SK-N-SH (cell line): ENCODE data around the gene RBP3. TPM values are rescaled to one million over a fixed set of nuclear protein-coding genes. Genes with fewer than 3 reads are reported as not detected.

Experiments
- CTCF ChIA-PET: fragments of 300-600, 350-600 bp; formaldehyde crosslinking; extraction: SDS; loops from one replicate; lab custom pipeline; 2021; lab: Yijun Ruan, JAX
- POLR2A ChIA-PET: fragments of 350-600 bp; sonication (Branson Sonifier 250); formaldehyde crosslinking; extraction: SDS; loops from one replicate; lab custom pipeline; 2020; ENCODE audit warnings: antibody characterized with exemption, inconsistent platforms; lab: Yijun Ruan, JAX
- DNase-seq: peaks from one replicate; pipeline ENCODE4 v3.0.0; 2012
- H2AFZ ChIP-seq: fragments of 200-600 bp; sonication (generic); 2 replicates; pipeline ENCODE4 v1.8.1; 2016; ENCODE audit warnings: antibody characterized with exemption, mild to moderate bottlenecking, low read depth
- H3F3A ChIP-seq: fragments of 200-600 bp; sonication (generic); replicated peaks from 2 replicates; pipeline ENCODE3; 2016; ENCODE audit warnings: antibody characterized with exemption, mild to moderate bottlenecking; ENCODE audit not compliant: insufficient read depth
- H3K27ac ChIP-seq, 2 experiments: fragments of 200-500 bp in 1 of 2; fragments of 200-600 bp in 1 of 2; sonication (Bioruptor generic) in 1 of 2; sonication (generic), shearing (Covaris generic) in 1 of 2; 2 replicates each; pipeline versions ENCODE4 v1.5.1 to v1.6.1; 2014 to 2016; ENCODE audit warnings: low read depth in 2 of 2, inconsistent platforms in 1 of 2, low read length in 1 of 2, mild to moderate bottlenecking in 1 of 2, mixed read lengths in 1 of 2
- H3K27me3 ChIP-seq: fragments of 200-600 bp; sonication (generic), shearing (Covaris generic); 2 replicates; pipeline ENCODE4 v1.6.1; 2016; ENCODE audit warnings: mixed run types; ENCODE audit not compliant: insufficient read depth
- H3K36me3 ChIP-seq, 2 experiments: fragments of 200-500 bp in 1 of 2; fragments of 200-600 bp in 1 of 2; sonication (Bioruptor generic) in 1 of 2; sonication (generic) in 1 of 2; replicated peaks in 1 of 2; 2 replicates each; pipeline versions ENCODE3 to v1.5.1; 2014 to 2016; ENCODE audit warnings: low read length in 1 of 2, mild to moderate bottlenecking in 1 of 2; ENCODE audit not compliant: insufficient read depth in 2 of 2, control insufficient read depth in 1 of 2
- H3K4me1 ChIP-seq, 2 experiments: fragments of 200-500 bp in 1 of 2; fragments of 200-600 bp in 1 of 2; sonication (Bioruptor generic) in 1 of 2; sonication (generic), shearing (Covaris generic) in 1 of 2; 2 replicates each; pipeline versions ENCODE4 v1.5.1 to v1.6.1; 2014 to 2016; ENCODE audit warnings: low read depth in 1 of 2, low read length in 1 of 2, mixed run types in 1 of 2; ENCODE audit not compliant: insufficient read depth in 2 of 2, control insufficient read depth in 1 of 2
- H3K4me2 ChIP-seq: fragments of 200-600 bp; sonication (generic), shearing (Covaris generic); 2 replicates; pipeline ENCODE4 v1.6.1; 2017; ENCODE audit warnings: mixed run types
- H3K4me3 ChIP-seq, 2 experiments: fragments of 200-500 bp in 1 of 2; fragments of 200-600 bp in 1 of 2; sonication (Bioruptor generic) in 1 of 2; sonication (generic), shearing (Covaris generic) in 1 of 2; 2 replicates each; pipeline versions ENCODE4 v1.5.1 to v1.8.1; 2014 to 2016; ENCODE audit warnings: low read depth in 2 of 2, inconsistent platforms in 1 of 2, low read length in 1 of 2, mild to moderate bottlenecking in 1 of 2, mixed read lengths in 1 of 2, moderate library complexity in 1 of 2
- H3K79me2 ChIP-seq: fragments of 200-600 bp; sonication (generic); 2 replicates; pipeline ENCODE4 v1.8.1; 2017; ENCODE audit warnings: mild to moderate bottlenecking; ENCODE audit not compliant: insufficient read depth
- H3K9ac ChIP-seq: fragments of 200-600 bp; sonication (generic); 2 replicates; pipeline ENCODE4 v1.6.1; 2017; ENCODE audit warnings: mixed run types
- H3K9me2 ChIP-seq: fragments of 200-600 bp; sonication (generic); 2 replicates; pipeline ENCODE4 v1.6.1; 2017; ENCODE audit warnings: mixed run types
- H3K9me3 ChIP-seq: fragments of 200-600 bp; sonication (generic); 2 replicates; pipeline ENCODE4 v1.6.1; 2017; ENCODE audit warnings: mixed run types, mild to moderate bottlenecking, moderate library complexity
- H4K20me1 ChIP-seq: fragments of 200-600 bp; sonication (generic); 2 replicates; pipeline ENCODE4 v1.6.1; 2017; ENCODE audit warnings: mild to moderate bottlenecking, mixed run types; ENCODE audit not compliant: insufficient read depth
- CHD2 ChIP-seq: fragments of 150-350 bp; IDR thresholded peaks from 2 replicates; pipeline ENCODE4 v1.6.1; 2018; ENCODE audit warnings: low read length; ENCODE audit not compliant: partially characterized antibody
- CTCF ChIP-seq: fragments of 200-600 bp; sonication (generic); IDR thresholded peaks from 2 replicates; pipeline ENCODE4 v1.6.1; 2017; ENCODE audit warnings: antibody characterized with exemption, mild to moderate bottlenecking, moderate library complexity
- GATA2 ChIP-seq: sonication (generic); formaldehyde crosslinking; IDR thresholded peaks from 2 replicates; pipeline ENCODE4 v1.5.0; 2020; ENCODE audit warnings: mild to moderate bottlenecking, missing genetic modification reagents
- JUND ChIP-seq: IDR thresholded peaks from 2 replicates; pipeline ENCODE4 v1.4.0; 2012
- MAX ChIP-seq: IDR thresholded peaks from 2 replicates; pipeline ENCODE4 v1.4.0; 2012; ENCODE audit warnings: low read depth
- NRF1 ChIP-seq: IDR thresholded peaks from 2 replicates; pipeline ENCODE4 v1.6.1; 2012; ENCODE audit warnings: low read depth, mild to moderate bottlenecking, low read length
- RAD21 ChIP-seq: IDR thresholded peaks from 2 replicates; pipeline ENCODE4 v1.6.1; 2012; ENCODE audit warnings: mild to moderate bottlenecking, low read length
- REST ChIP-seq: IDR thresholded peaks from 2 replicates; pipeline ENCODE4 v1.6.1; 2012; ENCODE audit warnings: mild to moderate bottlenecking, low read depth, low read length, moderate library complexity
- RFX5 ChIP-seq: IDR thresholded peaks from 2 replicates; pipeline ENCODE4 v1.6.1; 2012; ENCODE audit warnings: mild to moderate bottlenecking, improper control_type of control experiment, low read length
- RXRA ChIP-seq: IDR thresholded peaks from 2 replicates; pipeline ENCODE4 v1.4.0; 2012; ENCODE audit warnings: low read depth, mild to moderate bottlenecking, borderline replicate concordance
- SIN3A ChIP-seq: IDR thresholded peaks from 2 replicates; pipeline ENCODE4 v1.6.1; 2012; ENCODE audit warnings: low read depth, mild to moderate bottlenecking, low read length, moderate library complexity, borderline replicate concordance
- SMC3 ChIP-seq: IDR thresholded peaks from 2 replicates; pipeline ENCODE4 v1.6.1; 2012; ENCODE audit warnings: low read depth, low read length, improper control_type of control experiment
- TEAD4 ChIP-seq: IDR thresholded peaks from 2 replicates; pipeline ENCODE4 v1.4.0; 2012; ENCODE audit warnings: mild to moderate bottlenecking, borderline replicate concordance; ENCODE audit not compliant: insufficient read depth
- YY1 ChIP-seq: IDR thresholded peaks from 2 replicates; pipeline ENCODE4 v1.4.0; 2012; ENCODE audit warnings: low read depth, mild to moderate bottlenecking
- WGBS: methylation state at CpG from one replicate; pipeline ENCODE4 v1.1.6; 2017; ENCODE audit warnings: low lambda C conversion rate; 5-methylcytosine and 5-hydroxymethylcytosine counted together
- polyA plus RNA-seq, 3 experiments: library from polyadenylated mRNA; depleted of rRNA; stranded (reverse); fragments of >200 nt; gene quantifications; 2 replicates each; pipeline ENCODE4 v1.2.3, GENCODE V29; 2012

Gene RBP3
- polyA plus RNA-seq, 1 of the 3 experiments (the other 2 are of a cell fraction), result not detected

GRCh38 chr10:47340608-47341170 lies 7.5 kb upstream of the RBP3 start:
- Histone ChIP-seq H2AFZ (no peak overlapping the region), H3K9ac (no peak overlapping the region), H4K20me1 (no peaks in the 10 kb centered on the region), H3K9me2 (0 out of 2 replicates have a peak, but pooled peaks cover 4% of the 10 kb centered on the region)
- TF ChIP-seq TEAD4 (no peak), RAD21 (peak; percentile 84), CTCF (peak; percentile 94), CHD2 (no peak), JUND (no peak), RXRA (no peak), SMC3 (peak; percentile 78), MAX (no peak)
- TF ChIP-seq, all 33 proteins: peak for 3
- DNase-seq, result peak; percentile 83
- Histone ChIP-seq H3K27ac (no peak overlapping the region; a peak in 1 of 4 replicates), H3F3A (no peaks in the 10 kb centered on the region), H3K4me3 (peak overlapping the region in 1 of 2 experiments; percentile 46; a peak in 1 of 4 replicates), H3K4me1 (peaks cover 0 to 10% of the 10 kb centered on the region in 2 experiments; a peak in 1 of 4 replicates), H3K27me3 (peaks cover 32% of the 10 kb centered on the region), H3K9me3 (no peaks in the 10 kb centered on the region), H3K79me2 (no peaks in the 10 kb centered on the region), H3K36me3 (no peaks in the 10 kb centered on the region), H3K4me2 (no peak overlapping the region)
- CTCF ChIA-PET, result interaction anchor here (0.5 to 3.0 kb wide), 36 partner anchors 9 to 348 kb away, joined by 3 to 31 read pairs (median 6); no protein-coding TSS in a partner anchor
- POLR2A ChIA-PET, result no interaction called here
- 49% methylated on average over 5 of the region's 5 CpGs for WGBS

GRCh38 chr10:47344996-47345870 lies 2.9 kb upstream of the RBP3 start:
- H3K4me2 ChIP-seq, result no peak overlapping the region
- no peaks in the 10 kb centered on the region for H3K9me3 ChIP-seq
- ChIA-PET POLR2A (no interaction called here), CTCF (interaction anchor here (0.8 to 5.2 kb wide), 5 partner anchors 14 to 353 kb away, joined by 4 to 23 read pairs (median 6); no protein-coding TSS in a partner anchor)
- no peaks in the 10 kb centered on the region for H3F3A ChIP-seq
- DNase-seq, result no peak
- no peaks in the 10 kb centered on the region for H4K20me1 ChIP-seq
- no peak overlapping the region for H3K9ac ChIP-seq
- 55% methylated on average over 13 of the region's 13 CpGs for WGBS
- H3K4me1 ChIP-seq, result peaks cover 0 to 33% of the 10 kb centered on the region in 2 experiments; a peak in 2 of 4 replicates
- no peak overlapping the region for H3K27ac ChIP-seq
- peaks cover 28% of the 10 kb centered on the region for H3K27me3 ChIP-seq
- H3K79me2 ChIP-seq, result no peaks in the 10 kb centered on the region
- no peak overlapping the region for H2AFZ ChIP-seq
- no peak overlapping the region for H3K4me3 ChIP-seq
- H3K36me3 ChIP-seq, result no peaks in the 10 kb centered on the region
- TF ChIP-seq GATA2 (CRISPR knock-in tag) (no peak), REST (no peak), NRF1 (no peak), SIN3A (no peak), RFX5 (no peak), YY1 (no peak)
- 0 out of 2 replicates have a peak, but pooled peaks cover 4% of the 10 kb centered on the region for H3K9me2 ChIP-seq
